ENCODE data around the gene YWHAB. TPM values are rescaled to one million over a fixed set of nuclear protein-coding genes. Genes with fewer than 3 reads are reported as not detected.

The YWHAB gene
- total RNA-seq, 1 donor from 2014 or later = 205 TPM

DNA sequence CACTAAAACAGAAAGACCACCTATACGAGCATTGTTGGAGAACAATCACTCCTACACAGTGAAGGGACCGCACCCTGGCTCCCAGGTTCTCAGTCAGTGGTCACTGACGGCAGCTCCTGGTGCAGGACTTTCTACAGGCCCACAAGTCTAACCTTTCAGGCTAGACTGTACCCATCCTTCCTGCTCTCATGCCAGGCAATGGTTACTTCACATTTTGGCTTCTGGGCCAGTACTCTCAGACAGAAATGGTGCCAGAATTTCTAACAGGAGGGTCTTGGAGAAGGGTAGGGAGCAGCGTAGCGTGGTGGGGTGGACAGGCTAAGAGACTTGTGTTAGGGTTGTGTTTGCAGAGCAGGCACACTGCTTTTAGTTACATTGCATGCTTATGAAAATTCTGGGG lies 62.6 kb downstream of the YWHAB start:
- H3K27ac Mint-ChIP-seq (ENCODE audit: unreplicated experiment) = no peak overlapping the region
- H3K27me3 Mint-ChIP-seq (ENCODE audit: unreplicated experiment) = no peaks in the 10 kb centered on the region
- H3K9me3 Mint-ChIP-seq (ENCODE audit: unreplicated experiment) = no peaks in the 10 kb centered on the region
- no peak overlapping the region for H3K4me3 Mint-ChIP-seq (ENCODE audit: unreplicated experiment)
- no peaks in the 10 kb centered on the region for H3K4me1 Mint-ChIP-seq (ENCODE audit: unreplicated experiment)
- DNase-seq (ENCODE audit: extremely low spot score, unreplicated experiment) = no peak
- TF ChIP-seq CTCF (IDR thresholded peaks at IDR 0.05) = no peak
- H3K36me3 Mint-ChIP-seq (ENCODE audit: unreplicated experiment) = peaks cover 45% of the 10 kb centered on the region

- H3K9me3 Mint-ChIP-seq (ENCODE audit: unreplicated experiment) = no peaks in the 10 kb centered on the region
- no peaks in the 10 kb centered on the region for H3K27me3 Mint-ChIP-seq (ENCODE audit: unreplicated experiment)
- DNase-seq (ENCODE audit: extremely low spot score, unreplicated experiment) = no peak
- no peak overlapping the region for H3K27ac Mint-ChIP-seq (ENCODE audit: unreplicated experiment)
- peaks cover 46% of the 10 kb centered on the region for H3K36me3 Mint-ChIP-seq (ENCODE audit: unreplicated experiment)
- H3K4me1 Mint-ChIP-seq (ENCODE audit: unreplicated experiment) = no peaks in the 10 kb centered on the region
- no peak for TF ChIP-seq CTCF (IDR thresholded peaks at IDR 0.05)
- no peak overlapping the region for H3K4me3 Mint-ChIP-seq (ENCODE audit: unreplicated experiment)
Observed at GRCh38 chr20:44948513-44948912, 63.0 kb downstream of the YWHAB start.

DNA sequence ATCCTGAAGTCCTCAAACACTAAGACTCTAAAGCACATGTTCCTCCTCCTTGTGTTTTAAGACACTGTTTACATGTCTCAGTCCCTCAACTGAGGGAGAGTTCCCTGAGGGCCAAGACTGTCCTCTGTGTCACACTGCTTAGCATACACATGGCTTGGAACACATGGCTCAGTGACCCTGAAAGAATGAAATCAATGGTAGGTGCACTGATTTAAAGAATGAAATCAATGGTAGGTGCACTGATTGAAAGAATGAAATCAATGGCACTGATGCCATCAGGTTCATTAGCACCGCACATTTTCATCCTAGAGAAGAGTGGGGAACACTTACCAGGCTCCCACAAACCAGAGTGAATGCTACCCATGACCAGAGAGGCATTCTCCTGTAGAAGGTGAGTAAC lies 64.9 kb downstream of the YWHAB start:
- no peak for TF ChIP-seq CTCF (IDR thresholded peaks at IDR 0.05)
- no peaks in the 10 kb centered on the region for H3K4me1 Mint-ChIP-seq (ENCODE audit: unreplicated experiment)
- H3K9me3 Mint-ChIP-seq (ENCODE audit: unreplicated experiment) = no peaks in the 10 kb centered on the region
- H3K27me3 Mint-ChIP-seq (ENCODE audit: unreplicated experiment) = no peaks in the 10 kb centered on the region
- H3K36me3 Mint-ChIP-seq (ENCODE audit: unreplicated experiment) = peaks cover 51% of the 10 kb centered on the region
- no peak overlapping the region for H3K4me3 Mint-ChIP-seq (ENCODE audit: unreplicated experiment)
- no peak overlapping the region for H3K27ac Mint-ChIP-seq (ENCODE audit: unreplicated experiment)
- no peak for DNase-seq (ENCODE audit: extremely low spot score, unreplicated experiment)

DNA sequence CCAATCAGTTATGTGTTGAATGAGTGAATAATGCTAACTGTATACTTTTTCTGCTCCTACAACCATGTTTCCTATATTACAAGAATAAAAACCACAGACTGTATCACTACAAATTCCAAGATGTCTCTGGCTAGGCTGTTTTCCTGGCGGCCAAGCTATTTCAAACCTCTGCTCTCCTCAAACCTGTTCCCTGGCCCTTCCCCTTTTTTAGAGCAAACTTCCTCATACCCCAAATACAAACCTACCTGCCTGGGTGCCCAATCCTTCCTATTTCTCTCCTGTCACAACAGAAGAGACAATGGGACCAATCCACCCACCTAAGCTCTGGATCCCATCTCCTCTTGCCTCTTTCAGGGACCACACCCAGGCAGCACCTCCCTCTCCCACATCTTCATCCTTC lies 67.2 kb downstream of the YWHAB start:
- TF ChIP-seq CTCF (IDR thresholded peaks at IDR 0.05) = no peak
- no peak overlapping the region for H3K27ac Mint-ChIP-seq (ENCODE audit: unreplicated experiment)
- peaks cover 3% of the 10 kb centered on the region for H3K4me1 Mint-ChIP-seq (ENCODE audit: unreplicated experiment)
- H3K9me3 Mint-ChIP-seq (ENCODE audit: unreplicated experiment) = no peaks in the 10 kb centered on the region
- peaks cover 59% of the 10 kb centered on the region for H3K36me3 Mint-ChIP-seq (ENCODE audit: unreplicated experiment)
- no peaks in the 10 kb centered on the region for H3K27me3 Mint-ChIP-seq (ENCODE audit: unreplicated experiment)
- no peak overlapping the region for H3K4me3 Mint-ChIP-seq (ENCODE audit: unreplicated experiment)
- peak; percentile 19 for DNase-seq (ENCODE audit: extremely low spot score, unreplicated experiment)

- no peak overlapping the region for H3K27ac Mint-ChIP-seq (ENCODE audit: unreplicated experiment)
Observed at GRCh38 chr20:44954211-44954610, 68.7 kb downstream of the YWHAB start.

More at GRCh38 chr20:44954211-44954610, 68.7 kb downstream of the YWHAB start:
- Mint-ChIP-seq H3K36me3 (ENCODE audit: unreplicated experiment) (peaks cover 54% of the 10 kb centered on the region), H3K4me1 (ENCODE audit: unreplicated experiment) (peaks cover 16% of the 10 kb centered on the region), H3K9me3 (ENCODE audit: unreplicated experiment) (no peaks in the 10 kb centered on the region), H3K27me3 (ENCODE audit: unreplicated experiment) (no peaks in the 10 kb centered on the region), H3K4me3 (ENCODE audit: unreplicated experiment) (no peak overlapping the region)
- no peak for DNase-seq (ENCODE audit: extremely low spot score, unreplicated experiment)
- no peak for TF ChIP-seq CTCF (IDR thresholded peaks at IDR 0.05)
